Adrenal gland (tissue), 12 donors: ENCODE results near the gene CHST11. TPM values are rescaled to one million over a fixed set of nuclear protein-coding genes. Genes with fewer than 3 reads are reported as not detected.
A peak's percentile ranks its signal among the peaks of the same experiment; 100 is the strongest.

Experiments used
- DNase-seq, 7 donors: peaks; one replicate each; pipeline ENCODE4 v3.0.0-alpha.2; 2019 to 2020
- H3K27ac ChIP-seq, 5 donors: fragments of 200-600 bp; sonication (generic) in 4 of 5; 1 replicate in 3 of 5; 2 replicates in 2 of 5; pipeline versions ENCODE4 v1.5.1 to v1.8.0; 2016 to 2020; ENCODE audit warnings: mild to moderate bottlenecking in 1 of 5
- H3K27me3 ChIP-seq: fragments of 200-600 bp; 2 replicates; pipeline ENCODE4 v1.8.0; 2021
- H3K36me3 ChIP-seq, 2 donors: fragments of 200-600 bp; replicated peaks in 1 of 2; 1 replicate in 1 of 2; 2 replicates in 1 of 2; pipeline versions ENCODE4 v1.5.1 to v1.8.0; 2018 to 2022
- H3K4me1 ChIP-seq, 2 donors: fragments of 200-600 bp; replicated peaks in 1 of 2; 1 replicate in 1 of 2; 2 replicates in 1 of 2; pipeline versions ENCODE4 v1.5.1 to v1.8.0; 2018 to 2021
- H3K4me3 ChIP-seq, 4 donors: fragments of 200-600 bp; sonication (generic) in 3 of 4; one replicate each; pipeline ENCODE4 v1.5.1; 2016 to 2018
- H3K9me3 ChIP-seq, 3 donors: fragments of 200-600 bp; sonication (generic) in 1 of 3; replicated peaks in 1 of 3; 1 replicate in 2 of 3; 2 replicates in 1 of 3; pipeline versions ENCODE4 v1.5.1 to v1.8.0; 2016 to 2021
- POLR2A ChIP-seq, 2 donors: fragments of 450-650 bp; IDR thresholded peaks; one replicate each; pipeline ENCODE4 v1.6.1; 2017; ENCODE audit warnings: antibody characterized with exemption in 2 of 2, mild to moderate bottlenecking in 2 of 2, moderate library complexity in 1 of 2
- WGBS, 4 donors: extraction: QIAGEN DNeasy Blood & Tissue Kit in 2 of 4; methylation state at CpG; one replicate each; pipeline versions ENCODE4 v1.1.5 to v1.1.7; 2013 to 2017; 5-methylcytosine and 5-hydroxymethylcytosine counted together
- intact Hi-C, 2 donors: fragments of 100-400 bp; cut with DNase I; formaldehyde crosslinking; loops; one replicate each; pipeline versions ENCODE4 v1.14.1 to v1.15.0; 2022 to 2023
- polyA plus RNA-seq, 3 donors: library from polyadenylated mRNA; stranded (reverse); fragments of 200-250 nt in 2 of 3; fragments of 350-450 nt in 1 of 3; fragmentation: Illumina TruSeq in 1 of 3; extraction: RNeasy Lipid Tissue Mini Kit (QIAGEN cat#74804) in 1 of 3; gene quantifications; one replicate each; pipeline ENCODE4 v1.2.3, GENCODE V29; 2013 to 2014
- total RNA-seq, 9 donors: library from RNA; depleted of rRNA in 4 of 9; stranded (reverse); fragments of >200 nt in 4 of 9; fragments of 120-200 nt in 1 of 9; fragmentation: NEBNext Ultra II Directional in 1 of 9; extraction: Animal tissue kit (Norgen Biotek cat#: 25700) in 1 of 9; gene quantifications; one replicate each; pipeline versions ENCODE4 v1.1.0 to v1.2.4, GENCODE V29; 2013 to 2023
- TF ChIP-seq, protein P1 (sequence below), 6 experiments: fragments of 450-650 bp in 4 of 6; fragments of 200-600 bp in 2 of 6; sonication (generic) in 1 of 6; IDR thresholded peaks; 1 replicate in 5 of 6; 2 replicates in 1 of 6; pipeline versions ENCODE4 v1.5.1 to v1.8.0; 2016 to 2021; ENCODE audit warnings: antibody characterized with exemption in 6 of 6, mild to moderate bottlenecking in 2 of 6, moderate library complexity in 1 of 6
- donor health status: healthy with polysubstance abuse.
- donor health status: Bipolar disorder and iron deficiency.
- donor health status: DM: yes; HTN: yes; CAD: no.
- donor health status: DM: no; HTN: no; CAD: no.
- donor health status: DM: no; HTN: no; CAD: no.
- donor health status: DM: yes; HTN: yes; CAD: no.

CHST11 gene
- total and polyA plus RNA-seq, 12 donors: 6.2 to 95.1 (median 29.8) TPM

DNA sequence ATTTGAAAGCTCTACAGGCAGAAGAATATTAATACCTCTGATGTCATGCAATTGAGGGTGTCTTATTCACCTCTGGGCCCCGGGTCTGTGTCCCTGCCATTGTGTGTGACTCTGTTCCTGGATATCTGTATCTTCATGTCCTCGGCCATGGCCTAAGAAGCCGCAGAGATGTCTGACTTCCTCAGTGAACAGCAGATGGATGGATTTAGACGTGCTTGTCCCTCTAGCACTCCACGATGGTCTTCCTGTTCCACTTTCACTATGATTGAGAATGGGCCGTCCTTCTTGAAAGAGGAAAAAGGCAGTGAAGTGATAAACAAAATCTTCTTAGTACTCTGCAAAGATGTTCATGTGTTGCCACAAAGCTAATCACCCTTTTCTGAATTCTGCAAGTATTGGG, 283.9 kb downstream of the CHST11 start:
- intact Hi-C loops: no loop called here
- 49 to 63% (median 59%) methylated on average over 6 of the region's 6 CpGs for WGBS, 4 donors

DNA sequence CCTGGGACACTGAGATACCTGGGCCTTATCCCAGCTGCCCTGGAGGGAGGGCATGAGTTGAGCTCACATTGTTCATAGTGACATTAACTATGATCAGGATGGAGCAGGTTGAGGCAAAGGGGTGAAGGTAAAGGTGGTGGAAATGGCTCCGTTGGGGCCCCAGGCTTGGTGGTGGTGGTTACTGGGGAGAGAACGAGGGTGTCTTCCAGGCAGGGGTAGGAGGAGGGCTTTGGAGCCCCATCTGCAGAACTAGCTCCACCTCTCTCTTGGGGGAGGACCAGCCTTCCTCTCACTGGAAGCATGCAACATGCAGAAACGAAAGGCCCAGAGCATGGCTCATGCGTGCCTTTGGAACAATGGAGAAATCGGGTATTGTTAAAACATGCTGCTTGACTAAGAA, 284.3 kb downstream of the CHST11 start:
- no peaks in the 10 kb centered on the region for H3K27me3 ChIP-seq
- H3K36me3 ChIP-seq: no peaks in the 10 kb centered on the region
- peak overlapping the region in 1 of 5 donors; percentile 67 for H3K27ac ChIP-seq
- intact Hi-C loops: no loop called here
- no peaks in the 10 kb centered on the region for H3K9me3 ChIP-seq
- WGBS, 4 donors: 78 to 87% (median 83%) methylated on average over 5 of the region's 5 CpGs
- DNase-seq: no peak
- H3K4me1 ChIP-seq: peaks cover 0 to 16% of the 10 kb centered on the region in 2 donors
- TF ChIP-seq, protein P1, sequence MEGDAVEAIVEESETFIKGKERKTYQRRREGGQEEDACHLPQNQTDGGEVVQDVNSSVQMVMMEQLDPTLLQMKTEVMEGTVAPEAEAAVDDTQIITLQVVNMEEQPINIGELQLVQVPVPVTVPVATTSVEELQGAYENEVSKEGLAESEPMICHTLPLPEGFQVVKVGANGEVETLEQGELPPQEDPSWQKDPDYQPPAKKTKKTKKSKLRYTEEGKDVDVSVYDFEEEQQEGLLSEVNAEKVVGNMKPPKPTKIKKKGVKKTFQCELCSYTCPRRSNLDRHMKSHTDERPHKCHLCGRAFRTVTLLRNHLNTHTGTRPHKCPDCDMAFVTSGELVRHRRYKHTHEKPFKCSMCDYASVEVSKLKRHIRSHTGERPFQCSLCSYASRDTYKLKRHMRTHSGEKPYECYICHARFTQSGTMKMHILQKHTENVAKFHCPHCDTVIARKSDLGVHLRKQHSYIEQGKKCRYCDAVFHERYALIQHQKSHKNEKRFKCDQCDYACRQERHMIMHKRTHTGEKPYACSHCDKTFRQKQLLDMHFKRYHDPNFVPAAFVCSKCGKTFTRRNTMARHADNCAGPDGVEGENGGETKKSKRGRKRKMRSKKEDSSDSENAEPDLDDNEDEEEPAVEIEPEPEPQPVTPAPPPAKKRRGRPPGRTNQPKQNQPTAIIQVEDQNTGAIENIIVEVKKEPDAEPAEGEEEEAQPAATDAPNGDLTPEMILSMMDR (IDR thresholded peaks at IDR 0.05): no peak
- TF ChIP-seq POLR2A (IDR thresholded peaks at IDR 0.05): no peak
- no peak overlapping the region for H3K4me3 ChIP-seq

More for the DNA sequence above, 283.9 kb downstream of the CHST11 start:
- no peaks in the 10 kb centered on the region for H3K36me3 ChIP-seq
- no peak for TF ChIP-seq POLR2A (IDR thresholded peaks at IDR 0.05)
- TF ChIP-seq, protein P1 (IDR thresholded peaks at IDR 0.05): no peak
- peaks cover 0 to 16% of the 10 kb centered on the region in 2 donors for H3K4me1 ChIP-seq
- no peaks in the 10 kb centered on the region for H3K27me3 ChIP-seq
- DNase-seq: peak in 4 of 7 donors; percentile 26 to 64 (median 46)
- H3K27ac ChIP-seq: peak overlapping the region in 1 of 5 donors; percentile 67
- H3K4me3 ChIP-seq: no peak overlapping the region
- H3K9me3 ChIP-seq: no peaks in the 10 kb centered on the region

DNA sequence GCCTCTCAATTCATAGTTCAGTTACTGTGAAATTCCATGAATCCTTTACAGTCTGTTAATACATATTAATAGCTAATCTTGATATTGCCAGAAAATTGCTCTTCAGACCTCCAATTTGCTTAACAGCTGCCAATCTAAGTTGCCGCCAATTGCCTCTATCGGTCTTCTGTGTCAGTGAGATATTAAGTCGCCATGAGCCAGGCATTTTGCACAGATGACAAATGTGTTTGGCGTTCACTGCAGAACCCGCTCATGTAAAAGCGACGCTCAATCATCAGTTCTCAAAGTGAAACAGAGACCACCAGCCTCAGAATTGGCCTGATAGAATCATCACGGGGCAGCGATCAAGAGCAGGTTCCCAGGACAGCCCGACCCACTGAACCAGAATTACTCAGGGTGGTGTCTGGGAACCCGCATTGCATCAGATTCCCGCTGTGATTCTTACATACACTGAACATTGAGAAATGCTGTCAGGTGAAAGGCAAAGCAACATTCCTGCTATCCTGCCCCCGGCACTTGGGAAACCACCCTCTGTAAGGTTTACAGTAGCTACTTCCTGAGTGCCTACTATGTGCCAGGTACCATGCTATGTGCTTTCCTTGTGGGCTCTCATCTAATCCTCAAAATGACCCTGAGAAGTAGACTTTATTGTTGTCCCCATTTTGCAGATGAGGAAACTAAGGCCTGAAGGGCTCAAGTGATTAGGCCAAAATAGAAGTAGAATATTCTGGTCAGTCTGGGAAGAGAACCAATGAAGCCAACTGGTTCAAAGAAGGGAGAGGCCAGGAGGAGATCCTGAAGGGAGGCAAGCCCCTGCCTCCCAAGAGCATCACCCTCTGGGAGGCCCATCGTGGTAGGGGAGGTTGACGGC, 285.0 kb downstream of the CHST11 start:
- H3K4me1 ChIP-seq: peaks cover 0 to 16% of the 10 kb centered on the region in 2 donors
- TF ChIP-seq, protein P1 (IDR thresholded peaks at IDR 0.05): no peak
- no peak for TF ChIP-seq POLR2A (IDR thresholded peaks at IDR 0.05)
- WGBS, 4 donors: 92 to 98% (median 94%) methylated on average over 13 to 15 of the region's 15 CpGs
- H3K27me3 ChIP-seq: no peaks in the 10 kb centered on the region
- intact Hi-C loops: no loop called here
- H3K9me3 ChIP-seq: no peaks in the 10 kb centered on the region
- H3K4me3 ChIP-seq: no peak overlapping the region
- H3K36me3 ChIP-seq: no peaks in the 10 kb centered on the region
- H3K27ac ChIP-seq: peak overlapping the region in 1 of 5 donors; percentile 67
- DNase-seq: no peak

DNA sequence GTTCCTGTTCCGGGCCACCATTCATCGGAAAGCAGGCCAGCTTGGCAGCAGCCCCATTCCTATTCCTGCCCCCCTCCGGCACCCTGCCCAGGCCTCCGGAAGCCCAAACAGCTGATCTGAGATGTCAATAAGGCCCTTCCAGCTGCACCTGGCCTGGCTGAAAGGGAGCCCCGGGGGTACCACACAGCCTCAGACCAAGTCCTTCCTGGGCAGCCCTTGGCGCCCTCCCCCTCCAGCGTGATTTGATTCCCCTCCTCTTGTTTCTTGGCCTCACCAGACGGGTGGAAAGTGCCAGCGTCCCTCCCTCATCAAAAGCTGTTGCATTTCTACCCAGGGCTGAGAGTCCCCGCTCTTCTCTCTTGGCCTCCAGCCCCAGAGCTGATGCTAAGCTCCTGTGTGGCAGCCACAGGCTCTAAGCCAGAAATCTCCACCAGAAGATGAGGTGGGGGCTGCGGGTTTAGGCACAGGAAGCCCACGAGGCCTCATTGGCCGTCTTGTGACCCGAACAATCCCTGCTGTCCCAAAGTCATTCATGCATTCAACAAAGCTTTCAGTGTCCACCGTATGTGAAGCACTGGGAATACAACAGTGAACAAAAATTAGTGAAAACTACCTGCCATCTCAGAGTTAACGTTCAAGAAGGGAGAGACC, 285.9 kb downstream of the CHST11 start:
- H3K36me3 ChIP-seq: no peaks in the 10 kb centered on the region
- TF ChIP-seq, protein P1 (IDR thresholded peaks at IDR 0.05): no peak
- TF ChIP-seq POLR2A (IDR thresholded peaks at IDR 0.05): no peak
- H3K27me3 ChIP-seq: no peaks in the 10 kb centered on the region
- intact Hi-C loops: no loop called here
- H3K27ac ChIP-seq: no peak overlapping the region
- no peaks in the 10 kb centered on the region for H3K9me3 ChIP-seq
- peaks cover 0 to 15% of the 10 kb centered on the region in 2 donors for H3K4me1 ChIP-seq
- WGBS, 4 donors: 73 to 77% (median 76%) methylated on average over 16 of the region's 16 CpGs
- no peak overlapping the region for H3K4me3 ChIP-seq
- no peak for DNase-seq
